HepG2 (cell line): ENCODE data around the gene CDC20. TPM values are rescaled to one million over a fixed set of nuclear protein-coding genes. Genes with fewer than 3 reads are reported as not detected.
A peak's percentile ranks its signal among the peaks of the same experiment; 100 is the strongest.

Experiments
- HOXA3 ChIP-seq: sonication (generic); formaldehyde crosslinking; IDR thresholded peaks from 2 replicates; pipeline ENCODE4 v1.5.0; 2020; ENCODE audit warnings: missing genetic modification reagents
- KLF16 ChIP-seq, 2 experiments: sonication (generic) in 1 of 2; formaldehyde crosslinking in 1 of 2; IDR thresholded peaks; 2 replicates each; pipeline versions ENCODE4 v1.6.1 to v1.8.0; 2016 to 2023; ENCODE audit warnings: missing genetic modification reagents in 2 of 2, missing compliant biosample characterization in 1 of 2
- MAF1 ChIP-seq: sonication (generic); formaldehyde crosslinking; IDR thresholded peaks from 2 replicates; pipeline ENCODE4 v1.5.0; 2020; ENCODE audit warnings: missing genetic modification reagents, borderline replicate concordance
- MED13 ChIP-seq: sonication (generic); formaldehyde crosslinking; IDR thresholded peaks from 2 replicates; pipeline ENCODE4 v1.5.0; 2020; ENCODE audit warnings: missing genetic modification reagents
- NAIF1 ChIP-seq: sonication (generic); formaldehyde crosslinking; IDR thresholded peaks from 2 replicates; pipeline ENCODE4 v1.5.0; 2020; ENCODE audit warnings: mild to moderate bottlenecking, missing genetic modification reagents, borderline replicate concordance
- REXO4 ChIP-seq: sonication (generic); formaldehyde crosslinking; IDR thresholded peaks from 2 replicates; pipeline ENCODE4 v1.8.0; 2022; ENCODE audit warnings: missing genetic modification reagents, mild to moderate bottlenecking, borderline replicate concordance
- SP4 ChIP-seq: sonication (generic); formaldehyde crosslinking; IDR thresholded peaks from 2 replicates; pipeline ENCODE4 v1.8.1; 2023; ENCODE audit warnings: mild to moderate bottlenecking, missing genetic modification reagents
- UBTF ChIP-seq: sonication (generic); formaldehyde crosslinking; IDR thresholded peaks from 2 replicates; pipeline ENCODE4 v1.4.0; 2020; ENCODE audit warnings: mild to moderate bottlenecking, missing genetic modification reagents
- XBP1 ChIP-seq: sonication (generic); formaldehyde crosslinking; IDR thresholded peaks from 2 replicates; pipeline ENCODE4 v1.5.0; 2020; ENCODE audit warnings: missing genetic modification reagents
- ZNF253 ChIP-seq: sonication (generic); formaldehyde crosslinking; IDR thresholded peaks from 2 replicates; pipeline ENCODE4 v1.8.0; 2022; ENCODE audit warnings: mild to moderate bottlenecking, missing genetic modification reagents, borderline replicate concordance
- ZNF607 ChIP-seq: sonication (generic); formaldehyde crosslinking; IDR thresholded peaks from 2 replicates; pipeline ENCODE4 v1.5.1; 2020; ENCODE audit warnings: missing genetic modification reagents, mild to moderate bottlenecking, borderline replicate concordance
- polyA plus RNA-seq, 8 experiments: library from polyadenylated mRNA; depleted of rRNA in 3 of 8; stranded (reverse) in 7 of 8; unstranded in 1 of 8; fragments of >200 nt; fragmentation: Illumina TruSeq in 4 of 8; extraction: Trizol in 4 of 8; gene quantifications; 2 replicates each; pipeline versions ENCODE4 v1.2.1 to v1.2.3, GENCODE V29; 2011 to 2016; ENCODE audit warnings: low read depth in 4 of 8, missing spikeins in 1 of 8, mixed read lengths in 1 of 8; ENCODE audit not compliant: insufficient read depth in 1 of 8
- total RNA-seq, 5 experiments: library from RNA; depleted of rRNA; stranded (reverse); fragments of >200 nt; fragmentation: Illumina TruSeq; extraction: Trizol; gene quantifications; 2 replicates each; pipeline ENCODE4 v1.2.3, GENCODE V29; 2016; ENCODE audit warnings: low read depth in 1 of 5
- TF ChIP-seq, protein P1 (sequence below): IDR thresholded peaks from 2 replicates; pipeline ENCODE4 v1.4.0; 2020; ENCODE audit warnings: mild to moderate bottlenecking, missing genetic modification reagents
- TF ChIP-seq, protein P2 (sequence below): sonication (generic); formaldehyde crosslinking; IDR thresholded peaks from 2 replicates; pipeline ENCODE4 v1.5.1; 2020; ENCODE audit warnings: missing genetic modification reagents, mild to moderate bottlenecking, borderline replicate concordance
- TF ChIP-seq, protein P3 (sequence below): sonication (generic); formaldehyde crosslinking; IDR thresholded peaks from 2 replicates; pipeline ENCODE4 v1.5.0; 2020; ENCODE audit warnings: mild to moderate bottlenecking, missing genetic modification reagents, borderline replicate concordance

Gene CDC20
- total and polyA plus RNA-seq, 2 of the 13 experiments (the other 11 are each of a cell fraction or from before 2014, with no cell fraction given) = 57.9 to 90.0 TPM

- TF ChIP-seq, protein P1, sequence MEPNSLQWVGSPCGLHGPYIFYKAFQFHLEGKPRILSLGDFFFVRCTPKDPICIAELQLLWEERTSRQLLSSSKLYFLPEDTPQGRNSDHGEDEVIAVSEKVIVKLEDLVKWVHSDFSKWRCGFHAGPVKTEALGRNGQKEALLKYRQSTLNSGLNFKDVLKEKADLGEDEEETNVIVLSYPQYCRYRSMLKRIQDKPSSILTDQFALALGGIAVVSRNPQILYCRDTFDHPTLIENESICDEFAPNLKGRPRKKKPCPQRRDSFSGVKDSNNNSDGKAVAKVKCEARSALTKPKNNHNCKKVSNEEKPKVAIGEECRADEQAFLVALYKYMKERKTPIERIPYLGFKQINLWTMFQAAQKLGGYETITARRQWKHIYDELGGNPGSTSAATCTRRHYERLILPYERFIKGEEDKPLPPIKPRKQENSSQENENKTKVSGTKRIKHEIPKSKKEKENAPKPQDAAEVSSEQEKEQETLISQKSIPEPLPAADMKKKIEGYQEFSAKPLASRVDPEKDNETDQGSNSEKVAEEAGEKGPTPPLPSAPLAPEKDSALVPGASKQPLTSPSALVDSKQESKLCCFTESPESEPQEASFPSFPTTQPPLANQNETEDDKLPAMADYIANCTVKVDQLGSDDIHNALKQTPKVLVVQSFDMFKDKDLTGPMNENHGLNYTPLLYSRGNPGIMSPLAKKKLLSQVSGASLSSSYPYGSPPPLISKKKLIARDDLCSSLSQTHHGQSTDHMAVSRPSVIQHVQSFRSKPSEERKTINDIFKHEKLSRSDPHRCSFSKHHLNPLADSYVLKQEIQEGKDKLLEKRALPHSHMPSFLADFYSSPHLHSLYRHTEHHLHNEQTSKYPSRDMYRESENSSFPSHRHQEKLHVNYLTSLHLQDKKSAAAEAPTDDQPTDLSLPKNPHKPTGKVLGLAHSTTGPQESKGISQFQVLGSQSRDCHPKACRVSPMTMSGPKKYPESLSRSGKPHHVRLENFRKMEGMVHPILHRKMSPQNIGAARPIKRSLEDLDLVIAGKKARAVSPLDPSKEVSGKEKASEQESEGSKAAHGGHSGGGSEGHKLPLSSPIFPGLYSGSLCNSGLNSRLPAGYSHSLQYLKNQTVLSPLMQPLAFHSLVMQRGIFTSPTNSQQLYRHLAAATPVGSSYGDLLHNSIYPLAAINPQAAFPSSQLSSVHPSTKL (CRISPR knock-in tag) = peak; percentile 18; the same call in 1 of the 2 replicates
- TF ChIP-seq XBP1 (CRISPR knock-in tag) (0 out of 2 replicates have a peak, but pooled peaks have one; percentile 14), ZNF253 (CRISPR knock-in tag) (peak; percentile 79; the same call in 1 of the 2 replicates), ZNF607 (CRISPR knock-in tag) (no peak), REXO4 (CRISPR knock-in tag) (0 out of 2 replicates have a peak, but pooled peaks have one; percentile 16), MAF1 (CRISPR knock-in tag) (0 out of 2 replicates have a peak, but pooled peaks have one; percentile 1), KLF16 (CRISPR knock-in tag; IDR thresholded peaks at IDR 0.05) (peak in 1 of 2 experiments; percentile 71; a peak in 2 of 4 replicates), NAIF1 (CRISPR knock-in tag) (no peak), MED13 (peak; percentile 51; the same call in 1 of the 2 replicates), UBTF (CRISPR knock-in tag) (peak; percentile 16), SP4 (peak; percentile 61; the same call in 1 of the 2 replicates), HOXA3 (CRISPR knock-in tag) (peak; percentile 60)
- TF ChIP-seq, protein P2, sequence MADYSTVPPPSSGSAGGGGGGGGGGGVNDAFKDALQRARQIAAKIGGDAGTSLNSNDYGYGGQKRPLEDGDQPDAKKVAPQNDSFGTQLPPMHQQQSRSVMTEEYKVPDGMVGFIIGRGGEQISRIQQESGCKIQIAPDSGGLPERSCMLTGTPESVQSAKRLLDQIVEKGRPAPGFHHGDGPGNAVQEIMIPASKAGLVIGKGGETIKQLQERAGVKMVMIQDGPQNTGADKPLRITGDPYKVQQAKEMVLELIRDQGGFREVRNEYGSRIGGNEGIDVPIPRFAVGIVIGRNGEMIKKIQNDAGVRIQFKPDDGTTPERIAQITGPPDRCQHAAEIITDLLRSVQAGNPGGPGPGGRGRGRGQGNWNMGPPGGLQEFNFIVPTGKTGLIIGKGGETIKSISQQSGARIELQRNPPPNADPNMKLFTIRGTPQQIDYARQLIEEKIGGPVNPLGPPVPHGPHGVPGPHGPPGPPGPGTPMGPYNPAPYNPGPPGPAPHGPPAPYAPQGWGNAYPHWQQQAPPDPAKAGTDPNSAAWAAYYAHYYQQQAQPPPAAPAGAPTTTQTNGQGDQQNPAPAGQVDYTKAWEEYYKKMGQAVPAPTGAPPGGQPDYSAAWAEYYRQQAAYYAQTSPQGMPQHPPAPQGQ (CRISPR knock-in tag) = no peak
- TF ChIP-seq, protein P3, sequence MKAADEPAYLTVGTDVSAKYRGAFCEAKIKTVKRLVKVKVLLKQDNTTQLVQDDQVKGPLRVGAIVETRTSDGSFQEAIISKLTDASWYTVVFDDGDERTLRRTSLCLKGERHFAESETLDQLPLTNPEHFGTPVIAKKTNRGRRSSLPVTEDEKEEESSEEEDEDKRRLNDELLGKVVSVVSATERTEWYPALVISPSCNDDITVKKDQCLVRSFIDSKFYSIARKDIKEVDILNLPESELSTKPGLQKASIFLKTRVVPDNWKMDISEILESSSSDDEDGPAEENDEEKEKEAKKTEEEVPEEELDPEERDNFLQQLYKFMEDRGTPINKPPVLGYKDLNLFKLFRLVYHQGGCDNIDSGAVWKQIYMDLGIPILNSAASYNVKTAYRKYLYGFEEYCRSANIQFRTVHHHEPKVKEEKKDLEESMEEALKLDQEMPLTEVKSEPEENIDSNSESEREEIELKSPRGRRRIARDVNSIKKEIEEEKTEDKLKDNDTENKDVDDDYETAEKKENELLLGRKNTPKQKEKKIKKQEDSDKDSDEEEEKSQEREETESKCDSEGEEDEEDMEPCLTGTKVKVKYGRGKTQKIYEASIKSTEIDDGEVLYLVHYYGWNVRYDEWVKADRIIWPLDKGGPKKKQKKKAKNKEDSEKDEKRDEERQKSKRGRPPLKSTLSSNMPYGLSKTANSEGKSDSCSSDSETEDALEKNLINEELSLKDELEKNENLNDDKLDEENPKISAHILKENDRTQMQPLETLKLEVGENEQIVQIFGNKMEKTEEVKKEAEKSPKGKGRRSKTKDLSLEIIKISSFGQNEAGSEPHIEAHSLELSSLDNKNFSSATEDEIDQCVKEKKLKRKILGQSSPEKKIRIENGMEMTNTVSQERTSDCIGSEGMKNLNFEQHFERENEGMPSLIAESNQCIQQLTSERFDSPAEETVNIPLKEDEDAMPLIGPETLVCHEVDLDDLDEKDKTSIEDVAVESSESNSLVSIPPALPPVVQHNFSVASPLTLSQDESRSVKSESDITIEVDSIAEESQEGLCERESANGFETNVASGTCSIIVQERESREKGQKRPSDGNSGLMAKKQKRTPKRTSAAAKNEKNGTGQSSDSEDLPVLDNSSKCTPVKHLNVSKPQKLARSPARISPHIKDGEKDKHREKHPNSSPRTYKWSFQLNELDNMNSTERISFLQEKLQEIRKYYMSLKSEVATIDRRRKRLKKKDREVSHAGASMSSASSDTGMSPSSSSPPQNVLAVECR = peak; percentile 100
These were observed at the start of gene CDC20 (continued) for GRCh38 chr1:43358746-43359693.
